HUES48 (cell line): Measurements from ENCODE around the gene PACC1.

Experiments used
- H3K27ac ChIP-seq: one replicate; pipeline ENCODE4 v1.7.0; 2013; ENCODE audit warnings: low read depth, low read length, inconsistent platforms
- H3K27me3 ChIP-seq: 2 replicates; pipeline ENCODE4 v1.6.1; 2013; ENCODE audit warnings: mild to moderate bottlenecking, low read length; ENCODE audit not compliant: control insufficient read depth, insufficient read depth
- H3K36me3 ChIP-seq: 2 replicates; pipeline ENCODE4 v1.6.1; 2013; ENCODE audit warnings: low read length; ENCODE audit not compliant: control insufficient read depth, insufficient read depth
- H3K4me1 ChIP-seq: 2 replicates; pipeline ENCODE4 v1.6.1; 2013; ENCODE audit warnings: mild to moderate bottlenecking, low read length; ENCODE audit not compliant: control insufficient read depth, insufficient read depth
- H3K4me3 ChIP-seq: 2 replicates; pipeline ENCODE4 v1.5.1; 2013; ENCODE audit warnings: mild to moderate bottlenecking, low read depth, low read length
- H3K9ac ChIP-seq: 2 replicates; pipeline ENCODE4 v1.6.1; 2013; ENCODE audit warnings: mild to moderate bottlenecking, low read depth, low read length, moderate library complexity
- H3K9me3 ChIP-seq: 2 replicates; pipeline ENCODE4 v1.6.1; 2013; ENCODE audit warnings: low read length; ENCODE audit not compliant: control insufficient read depth, insufficient read depth

Gene PACC1

DNA sequence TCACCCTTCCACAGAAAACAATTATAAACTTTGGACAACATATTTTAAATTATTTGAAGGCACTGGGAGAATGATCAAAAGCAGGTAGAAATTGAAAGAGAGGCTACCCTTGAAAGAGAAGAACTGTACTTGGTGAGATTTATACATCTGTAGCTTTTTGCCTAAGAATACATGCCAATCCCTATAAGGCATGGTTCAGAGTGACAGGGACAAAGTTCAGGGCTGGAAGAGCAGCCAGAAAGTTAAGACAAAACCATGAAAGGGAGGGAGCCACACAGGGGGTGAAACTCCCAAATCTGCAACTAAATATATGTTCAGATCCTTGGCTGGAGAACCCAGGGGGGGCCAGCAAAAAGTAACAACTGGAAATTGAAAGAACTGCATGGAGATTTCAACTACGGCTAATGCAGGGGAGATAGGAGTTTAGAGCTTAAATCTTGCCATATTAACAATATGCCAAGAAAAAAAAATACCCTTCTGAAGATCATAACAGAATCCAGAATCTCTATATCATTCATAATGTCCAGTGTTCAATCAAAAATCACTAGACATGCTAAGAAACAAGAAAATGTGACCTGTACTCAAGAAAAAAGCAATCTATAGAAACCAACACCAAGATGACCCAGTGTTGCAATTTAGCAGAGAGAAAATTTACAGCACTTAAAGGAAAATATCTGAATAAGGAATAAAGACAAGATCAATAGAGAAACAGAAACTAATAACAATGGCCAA is 25.5 kb downstream of the PACC1 start:
- H3K36me3 ChIP-seq: peaks cover 38% of the 10 kb centered on the region
- no peaks in the 10 kb centered on the region for H3K27me3 ChIP-seq
- peaks cover 7% of the 10 kb centered on the region for H3K9me3 ChIP-seq
- no peak overlapping the region for H3K4me3 ChIP-seq
- H3K4me1 ChIP-seq: no peaks in the 10 kb centered on the region
- no peak overlapping the region for H3K9ac ChIP-seq
- H3K27ac ChIP-seq: no peak overlapping the region

- H3K4me1 ChIP-seq: no peaks in the 10 kb centered on the region
- peaks cover 59% of the 10 kb centered on the region for H3K36me3 ChIP-seq
- no peaks in the 10 kb centered on the region for H3K27me3 ChIP-seq
- H3K9ac ChIP-seq: no peak overlapping the region
- H3K9me3 ChIP-seq: peaks cover 7% of the 10 kb centered on the region
- H3K4me3 ChIP-seq: no peak overlapping the region
- H3K27ac ChIP-seq: no peak overlapping the region
Observed at GRCh38 chr1:212386029-212386428, 28.7 kb downstream of the PACC1 start.

DNA sequence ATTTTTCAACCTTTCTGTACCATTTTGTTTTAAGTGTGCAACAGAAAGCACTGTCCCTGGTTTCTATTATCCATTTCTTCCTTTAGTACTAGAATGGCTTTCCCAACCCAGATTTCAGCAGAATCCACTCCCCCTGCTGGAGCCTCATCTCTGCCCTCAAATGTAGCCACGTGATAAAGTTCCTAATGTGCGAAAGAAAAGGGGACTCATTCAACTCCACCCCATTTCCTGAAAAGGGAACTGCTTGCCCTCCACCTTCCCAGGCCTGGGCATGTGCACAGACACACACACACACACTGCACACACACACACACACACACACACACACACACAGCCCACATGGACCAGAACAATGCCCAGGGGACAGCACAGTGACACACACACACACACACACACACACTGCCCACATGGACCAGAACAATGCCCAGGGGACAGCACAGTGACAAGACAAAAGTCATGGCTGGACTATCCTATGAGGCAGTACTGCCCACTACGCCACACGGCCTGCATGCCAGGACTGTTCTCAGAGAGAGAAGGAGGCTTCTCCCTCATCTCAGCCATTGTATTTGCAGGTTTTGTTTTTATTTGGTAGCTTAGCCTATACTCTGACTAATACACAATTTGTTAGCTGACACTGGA is 33.2 kb downstream of the PACC1 start:
- no peak overlapping the region for H3K9ac ChIP-seq
- H3K9me3 ChIP-seq: no peaks in the 10 kb centered on the region
- H3K4me1 ChIP-seq: no peaks in the 10 kb centered on the region
- H3K4me3 ChIP-seq: no peak overlapping the region
- no peak overlapping the region for H3K27ac ChIP-seq
- peaks cover 85% of the 10 kb centered on the region for H3K36me3 ChIP-seq
- no peaks in the 10 kb centered on the region for H3K27me3 ChIP-seq

- H3K27ac ChIP-seq: no peak overlapping the region
- H3K27me3 ChIP-seq: no peaks in the 10 kb centered on the region
- no peaks in the 10 kb centered on the region for H3K9me3 ChIP-seq
- no peaks in the 10 kb centered on the region for H3K4me1 ChIP-seq
- H3K9ac ChIP-seq: no peak overlapping the region
- peaks cover 83% of the 10 kb centered on the region for H3K36me3 ChIP-seq
- no peak overlapping the region for H3K4me3 ChIP-seq
Observed at GRCh38 chr1:212379366-212379765, 35.3 kb downstream of the PACC1 start.

GRCh38 chr1:212377644-212378043 is 37.0 kb downstream of the PACC1 start:
- H3K9ac ChIP-seq: no peak overlapping the region
- peaks cover 78% of the 10 kb centered on the region for H3K36me3 ChIP-seq
- H3K27me3 ChIP-seq: no peaks in the 10 kb centered on the region
- no peaks in the 10 kb centered on the region for H3K9me3 ChIP-seq
- no peak overlapping the region for H3K27ac ChIP-seq
- no peaks in the 10 kb centered on the region for H3K4me1 ChIP-seq
- no peak overlapping the region for H3K4me3 ChIP-seq

GRCh38 chr1:212375986-212376385 is 38.7 kb downstream of the PACC1 start:
- Histone ChIP-seq H3K9me3 (no peaks in the 10 kb centered on the region), H3K27ac (no peak overlapping the region), H3K4me1 (no peaks in the 10 kb centered on the region), H3K36me3 (peaks cover 74% of the 10 kb centered on the region), H3K4me3 (no peak overlapping the region), H3K9ac (no peak overlapping the region), H3K27me3 (no peaks in the 10 kb centered on the region)

- H3K4me3 ChIP-seq: no peak overlapping the region
- H3K9me3 ChIP-seq: no peaks in the 10 kb centered on the region
- no peaks in the 10 kb centered on the region for H3K4me1 ChIP-seq
- peaks cover 40% of the 10 kb centered on the region for H3K36me3 ChIP-seq
- no peak overlapping the region for H3K9ac ChIP-seq
- H3K27me3 ChIP-seq: no peaks in the 10 kb centered on the region
- H3K27ac ChIP-seq: no peak overlapping the region
Observed at GRCh38 chr1:212368073-212368484, 46.6 kb downstream of the PACC1 start.

DNA sequence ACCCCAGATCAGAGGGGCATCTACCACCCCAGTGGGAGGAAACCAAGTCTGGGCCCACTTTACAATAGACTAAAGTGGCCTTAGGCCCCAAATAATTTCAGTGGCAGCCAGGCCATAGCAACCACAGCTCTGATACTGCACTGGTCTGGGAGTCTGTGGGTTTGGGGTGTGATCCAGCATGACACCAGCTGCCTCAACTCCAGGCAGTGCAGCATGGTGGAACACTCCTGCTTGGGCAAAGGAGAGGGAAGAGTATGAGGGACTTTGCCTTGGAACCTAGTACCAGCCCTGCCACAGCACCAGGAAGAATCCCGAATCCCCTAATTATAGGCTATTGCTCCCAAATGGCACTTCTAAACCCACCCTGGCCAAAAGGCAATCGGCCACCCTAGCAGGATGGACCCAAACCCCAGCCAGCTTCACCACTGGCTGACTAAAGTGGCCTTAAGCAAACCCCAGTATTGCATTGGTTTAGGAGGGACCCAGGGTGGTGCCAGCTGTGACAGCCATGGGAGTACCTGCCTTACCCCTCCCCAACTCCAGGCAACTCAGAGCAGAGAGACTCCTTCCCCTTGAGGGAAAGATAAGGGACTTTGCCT is 47.1 kb downstream of the PACC1 start:
- H3K4me1 ChIP-seq: no peaks in the 10 kb centered on the region
- H3K27ac ChIP-seq: no peak overlapping the region
- H3K36me3 ChIP-seq: peaks cover 42% of the 10 kb centered on the region
- H3K4me3 ChIP-seq: no peak overlapping the region
- no peak overlapping the region for H3K9ac ChIP-seq
- no peaks in the 10 kb centered on the region for H3K27me3 ChIP-seq
- no peaks in the 10 kb centered on the region for H3K9me3 ChIP-seq

DNA sequence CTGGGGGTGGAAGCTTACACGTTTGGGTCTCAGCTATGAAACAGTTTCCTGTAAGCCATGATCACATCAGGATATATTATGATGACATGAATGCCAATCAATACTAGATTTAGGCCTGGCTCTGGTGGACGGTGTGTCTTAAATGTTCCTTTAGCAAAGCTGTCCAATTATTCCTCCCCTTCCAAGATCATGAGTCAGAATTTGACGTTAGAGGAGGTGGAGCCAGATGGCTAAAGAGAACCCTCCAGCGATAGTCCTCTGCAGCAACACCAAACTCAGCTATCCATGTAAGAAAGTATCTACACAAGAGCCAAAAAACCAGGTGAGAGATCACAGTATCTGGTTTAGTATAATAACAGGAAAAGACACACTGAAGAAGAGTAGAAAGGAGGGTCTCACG is 47.8 kb downstream of the PACC1 start:
- H3K27ac ChIP-seq: no peak overlapping the region
- H3K9ac ChIP-seq: no peak overlapping the region
- no peaks in the 10 kb centered on the region for H3K9me3 ChIP-seq
- no peaks in the 10 kb centered on the region for H3K27me3 ChIP-seq
- no peaks in the 10 kb centered on the region for H3K4me1 ChIP-seq
- peaks cover 47% of the 10 kb centered on the region for H3K36me3 ChIP-seq
- H3K4me3 ChIP-seq: no peak overlapping the region

DNA sequence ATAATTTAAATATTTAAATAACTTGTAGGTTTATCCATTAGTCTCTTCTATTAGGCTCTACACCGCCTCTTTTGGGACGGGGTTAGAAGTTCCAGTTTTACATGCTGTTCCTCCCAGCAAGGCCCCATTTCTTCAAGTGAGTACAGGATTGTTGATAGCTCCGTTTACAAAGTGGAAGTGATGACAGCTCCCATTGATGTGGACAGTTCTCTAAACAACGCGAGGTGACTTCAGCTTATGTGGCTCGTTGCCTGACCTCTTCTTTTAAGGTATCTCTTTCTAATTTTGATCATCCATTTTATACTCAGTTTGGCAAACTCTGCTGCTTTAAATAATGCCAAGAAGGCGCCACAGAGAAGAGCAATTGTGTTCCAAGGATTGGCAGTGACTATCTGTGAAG is 49.7 kb downstream of the PACC1 start:
- Histone ChIP-seq H3K4me3 (no peak overlapping the region), H3K27ac (no peak overlapping the region), H3K4me1 (no peaks in the 10 kb centered on the region), H3K9ac (no peak overlapping the region), H3K9me3 (no peaks in the 10 kb centered on the region), H3K27me3 (no peaks in the 10 kb centered on the region), H3K36me3 (peaks cover 60% of the 10 kb centered on the region)

DNA sequence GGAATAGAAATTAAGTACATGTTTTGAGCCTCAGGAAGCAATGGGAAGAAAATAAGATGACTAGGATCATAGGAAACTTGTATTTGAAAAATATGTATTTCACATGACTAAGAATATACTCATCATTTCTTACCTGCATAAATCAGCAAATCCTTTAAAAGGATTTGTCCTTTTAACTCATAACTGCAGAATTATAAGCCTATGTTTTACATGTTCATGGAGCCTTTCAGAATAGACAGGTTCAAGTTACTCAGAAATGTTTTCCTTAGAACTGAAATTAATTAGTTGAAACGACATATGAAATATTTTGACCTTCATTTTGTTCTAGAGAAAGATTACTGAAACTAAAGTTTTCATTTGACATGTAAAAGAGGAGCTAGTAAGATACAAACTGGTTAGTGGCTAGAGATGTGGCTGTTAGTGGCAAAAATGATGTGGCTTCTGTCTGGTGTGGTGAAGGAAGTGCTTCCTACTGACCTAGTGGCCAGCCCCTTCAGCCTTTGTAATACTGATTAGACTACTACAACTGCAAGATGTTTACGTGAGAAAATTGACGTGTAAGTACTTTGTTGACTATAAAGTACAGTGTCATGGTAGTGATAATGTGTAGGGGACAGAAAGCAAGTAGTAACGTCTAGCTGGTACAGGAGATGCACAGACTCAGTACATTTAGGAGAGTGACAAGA is 54.7 kb downstream of the PACC1 start:
- Histone ChIP-seq H3K27me3 (no peaks in the 10 kb centered on the region), H3K9ac (no peak overlapping the region), H3K4me3 (no peak overlapping the region), H3K9me3 (no peaks in the 10 kb centered on the region), H3K27ac (no peak overlapping the region), H3K4me1 (no peaks in the 10 kb centered on the region), H3K36me3 (peaks cover 78% of the 10 kb centered on the region)
